ENCODE results near the gene SEMA7A.

SEMA7A gene

DNA sequence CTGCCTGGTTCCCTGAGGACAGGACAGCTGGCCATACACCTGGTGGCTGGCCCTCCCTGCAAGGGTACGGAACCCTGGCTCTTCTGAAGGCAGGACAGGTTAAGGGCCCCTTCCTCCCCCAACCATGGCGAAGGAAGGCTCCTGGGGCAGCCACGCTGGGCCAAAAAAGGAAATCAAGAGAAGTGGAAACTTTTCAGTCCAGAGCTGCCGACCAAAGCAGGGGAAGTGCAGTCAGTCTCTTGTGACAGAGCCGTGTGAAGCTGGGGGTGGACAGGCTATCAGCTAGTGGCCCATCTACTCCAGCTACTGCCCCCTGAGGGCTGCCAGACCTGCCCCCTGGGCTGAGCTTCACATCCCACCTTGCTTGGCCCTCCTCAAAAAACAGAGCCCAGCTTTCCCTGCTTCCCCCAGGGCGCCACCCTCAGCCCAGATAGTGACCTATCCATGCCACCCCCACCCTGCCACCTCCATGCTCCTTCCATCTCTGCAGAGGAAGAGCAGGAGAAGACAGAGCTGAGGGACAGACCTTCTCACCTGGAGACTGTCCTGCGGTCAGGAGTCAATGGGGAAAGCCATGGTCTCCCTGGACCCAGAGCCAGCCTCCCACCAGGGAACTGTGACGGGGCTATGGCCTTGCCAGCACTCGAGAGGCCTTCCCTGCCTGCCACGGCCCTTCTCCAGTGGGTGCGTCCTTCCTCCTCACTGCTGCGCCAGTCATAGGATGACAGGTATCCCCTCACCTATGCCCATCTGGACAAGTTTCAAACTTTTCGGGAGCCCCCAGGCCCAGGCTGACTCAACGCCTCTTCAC lies 4.6 kb downstream of the SEMA7A start:
- peak in 1 of 2 donors; percentile 20 for DNase-seq

DNA sequence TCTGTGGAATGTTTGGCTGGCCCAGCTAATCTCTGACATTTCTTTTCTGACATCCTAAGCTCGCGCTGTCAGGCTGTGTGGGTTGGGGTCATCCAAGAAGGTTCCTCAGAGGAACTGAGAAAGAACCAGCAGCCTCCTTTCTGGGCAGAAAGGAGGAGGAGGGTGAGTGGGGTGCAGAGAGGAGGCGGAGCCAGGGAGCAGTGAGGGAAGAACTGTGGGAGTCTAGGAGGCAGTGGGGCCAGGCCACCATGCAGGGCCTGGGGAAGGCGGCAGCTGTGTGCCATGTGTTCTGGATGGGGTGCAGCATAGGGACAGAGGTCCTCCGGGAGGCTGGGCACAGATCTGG lies 5.3 kb downstream of the SEMA7A start:
- no peak for DNase-seq

DNA sequence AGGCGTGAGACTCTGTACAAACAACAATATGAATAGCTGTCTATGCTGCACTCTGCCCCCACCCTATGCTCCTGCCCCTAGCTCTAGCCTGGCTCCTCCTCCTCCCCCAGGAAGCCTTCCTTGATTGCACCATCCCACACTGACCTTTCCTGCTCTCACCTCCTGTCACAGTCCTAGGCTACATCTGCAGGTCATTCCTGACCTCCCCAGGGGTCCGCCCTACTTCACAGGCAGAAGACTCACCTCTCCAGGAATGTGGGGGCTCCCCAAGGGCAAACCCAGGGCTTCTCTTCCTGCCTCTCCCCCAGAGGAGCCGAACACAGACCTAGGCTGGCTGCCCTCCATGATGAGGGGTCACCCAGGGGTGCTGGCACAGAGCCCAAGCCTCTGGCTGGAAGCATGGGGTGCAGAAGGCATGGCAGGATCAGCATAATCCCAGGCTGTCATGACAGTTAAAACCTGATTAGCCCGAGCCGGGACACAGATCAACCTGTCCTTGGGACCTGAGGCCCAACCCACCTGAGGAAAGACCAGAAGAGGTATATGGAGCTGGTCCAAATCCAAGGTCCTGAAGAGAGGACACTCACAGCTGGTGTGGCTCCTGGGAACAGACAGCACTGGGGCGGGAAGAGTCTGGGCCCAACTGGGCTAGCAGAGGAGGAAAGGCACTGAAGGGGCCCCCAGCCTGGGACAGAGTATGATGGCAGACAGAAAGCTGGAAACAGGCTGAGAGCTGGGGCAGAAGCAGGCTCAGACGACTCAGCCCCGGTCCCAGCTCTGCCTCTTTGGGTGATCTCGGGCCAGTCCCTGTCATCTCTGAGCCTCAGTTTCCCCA lies 5.9 kb downstream of the SEMA7A start:
- DNase-seq, result no peak

DNA sequence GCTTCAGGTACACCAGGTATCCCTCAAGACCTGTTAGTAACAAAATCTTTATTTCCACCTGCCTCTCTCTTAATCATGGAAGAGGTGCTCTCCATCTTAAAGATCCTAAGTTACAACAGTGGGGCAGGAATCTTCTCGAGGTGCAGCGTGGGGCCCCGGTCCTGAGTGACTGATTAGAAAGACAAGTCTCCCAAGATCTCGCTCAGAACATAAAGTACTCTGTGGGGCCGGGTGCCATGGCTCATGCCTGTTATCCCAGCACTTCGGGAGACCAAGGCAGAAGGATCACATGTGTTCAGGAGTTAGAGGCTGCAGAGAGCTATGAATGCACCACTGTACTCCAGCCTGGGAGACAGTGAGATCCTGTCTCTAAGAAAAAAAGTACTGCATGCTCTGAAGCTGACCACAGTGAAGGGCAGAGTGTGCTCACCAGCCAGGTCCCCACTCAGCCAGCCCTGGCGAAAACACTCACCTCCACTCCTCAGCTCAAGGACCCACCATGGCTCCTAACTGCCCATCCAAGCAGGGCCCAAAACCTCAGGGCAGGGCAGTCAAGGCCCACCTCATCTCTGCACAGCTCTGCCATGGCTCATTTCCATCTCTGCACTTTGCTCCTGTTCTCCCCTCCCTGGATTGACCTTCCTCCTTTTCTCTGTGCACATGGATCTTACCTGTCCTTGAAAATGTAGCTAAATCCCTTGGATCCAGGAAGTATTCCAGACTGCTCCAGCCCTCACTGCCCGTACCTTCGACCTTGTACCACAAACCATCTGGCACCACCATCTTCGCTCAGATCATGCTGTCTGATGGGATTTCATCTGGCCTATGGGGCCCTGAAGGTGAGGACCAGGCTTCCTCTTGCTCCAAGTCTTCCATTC lies 7.1 kb downstream of the SEMA7A start:
- no peak for DNase-seq

DNA sequence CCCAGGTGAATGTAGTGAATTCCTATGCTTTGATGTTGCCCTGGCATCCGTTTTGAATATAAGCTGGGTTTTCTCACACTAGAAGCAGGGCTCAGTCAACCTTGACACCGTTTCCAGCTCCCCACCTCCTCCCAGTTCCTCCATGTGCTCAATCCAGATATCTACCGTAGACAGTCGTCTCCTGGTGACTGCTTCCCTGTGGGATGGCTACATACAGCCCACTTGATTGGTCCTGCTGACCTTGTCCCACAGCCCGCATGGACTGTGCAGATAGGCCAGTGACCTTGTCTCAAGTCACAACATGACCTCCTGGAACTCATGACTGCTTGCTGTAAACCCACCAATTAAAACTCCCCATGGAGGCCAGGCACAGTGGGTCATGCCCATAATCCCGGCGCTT lies 8.1 kb downstream of the SEMA7A start:
- no peak for DNase-seq

DNA sequence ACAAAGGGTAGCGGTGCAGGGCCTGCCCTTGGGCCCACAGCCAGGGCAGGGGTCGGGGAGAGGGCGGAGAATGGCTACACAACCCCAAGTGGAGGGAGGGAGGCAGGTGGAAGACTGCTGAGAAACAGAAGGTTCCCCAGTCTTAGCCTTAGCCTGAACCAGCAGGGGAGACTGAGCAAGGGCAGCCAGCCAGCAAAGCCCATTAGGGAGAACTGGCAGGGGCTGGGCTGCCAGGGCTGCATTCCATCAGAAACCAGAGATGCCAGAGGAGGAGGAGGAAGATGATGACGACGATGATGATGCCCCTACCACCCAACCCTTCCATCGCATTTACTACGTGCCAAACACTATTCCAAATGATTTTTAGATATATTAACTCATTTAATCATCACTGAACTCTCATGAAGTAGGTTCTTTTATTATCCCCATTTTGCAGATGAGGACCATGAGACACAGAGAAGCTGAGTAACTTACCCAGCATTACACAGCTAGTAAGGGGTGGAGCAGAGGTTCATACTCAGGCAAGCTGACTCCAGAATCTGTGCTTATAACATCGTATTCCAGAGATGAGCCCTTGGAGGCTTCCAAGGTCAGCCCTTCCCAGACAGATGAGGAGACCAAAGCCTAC lies 8.7 kb downstream of the SEMA7A start:
- DNase-seq, result no peak

DNA sequence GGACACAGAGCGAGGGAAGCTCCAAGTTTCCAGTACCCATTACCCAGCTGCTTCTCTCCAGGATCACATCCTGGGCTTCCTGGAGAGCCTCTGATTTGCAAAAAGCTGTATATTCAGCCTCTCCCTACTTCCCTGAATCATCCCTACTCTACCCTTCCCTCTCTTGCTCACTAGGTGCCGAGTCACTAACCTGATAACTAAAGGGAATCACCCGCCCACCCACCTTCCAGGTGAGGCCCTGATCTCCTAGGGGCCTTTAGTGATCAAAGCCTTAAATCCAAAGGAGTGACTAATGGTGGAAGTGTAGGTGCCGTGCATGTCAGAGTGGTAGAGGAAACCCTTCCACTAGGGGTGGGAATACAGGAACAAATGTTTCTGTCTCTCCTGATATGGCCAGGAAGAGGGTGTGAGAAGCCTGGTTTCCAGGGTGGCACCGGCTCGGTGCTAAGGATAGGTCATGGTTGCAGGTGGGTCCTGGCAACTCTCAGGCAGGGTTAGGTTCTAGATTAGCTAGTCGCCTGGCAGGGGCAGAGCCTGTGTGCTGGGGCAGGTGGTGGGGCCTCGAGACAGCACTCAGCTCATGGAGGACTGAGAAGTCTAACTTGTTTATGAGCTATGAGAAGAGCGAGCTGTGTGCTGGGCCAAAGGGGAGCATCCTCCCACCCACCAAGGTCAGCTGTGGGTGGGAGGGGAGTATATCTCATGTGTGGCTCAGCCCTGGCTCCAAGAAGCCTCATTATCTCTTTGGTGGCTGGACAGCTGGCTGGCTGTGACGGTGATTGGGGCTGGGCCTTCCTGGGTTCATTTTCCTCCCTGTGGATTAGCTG lies 10.1 kb downstream of the SEMA7A start:
- DNase-seq, result no peak

DNA sequence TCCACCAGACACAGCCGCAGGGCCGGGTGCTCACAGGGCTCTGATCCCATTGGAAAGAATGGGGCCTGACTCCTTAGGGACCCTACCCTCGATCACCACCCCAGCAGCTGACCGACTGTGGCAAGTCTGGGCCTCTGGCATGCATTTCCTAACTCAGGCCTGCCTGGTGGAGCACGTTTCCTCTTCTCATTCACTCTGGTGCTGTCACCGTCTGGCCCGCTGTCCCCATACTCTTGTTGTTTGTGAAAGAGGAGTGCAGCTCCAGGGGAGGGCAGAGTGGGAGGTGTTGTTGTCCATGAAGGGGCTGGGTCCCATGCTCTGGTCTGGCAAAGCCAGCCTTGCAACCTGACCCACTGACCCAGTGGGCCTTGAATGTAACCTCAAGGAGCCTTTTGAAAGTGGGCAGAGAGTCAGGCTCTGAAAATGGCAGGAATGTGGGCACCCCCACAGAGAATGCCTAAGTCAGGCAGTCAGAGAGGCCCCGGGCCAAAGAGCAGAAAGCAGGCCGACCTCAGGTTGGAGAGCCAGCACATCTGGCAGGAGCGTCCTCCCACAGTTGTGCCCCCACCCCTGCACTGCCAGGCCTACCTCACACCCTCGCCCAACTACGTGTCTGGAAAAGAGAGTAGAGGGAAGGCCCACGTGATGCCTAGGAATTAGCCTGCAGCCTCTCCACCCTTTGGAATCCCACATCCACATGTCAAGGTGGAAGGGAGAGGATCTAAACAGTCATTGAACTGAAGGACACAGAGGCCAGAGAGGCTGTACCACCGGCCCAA lies 10.9 kb downstream of the SEMA7A start:
- DNase-seq, result no peak

DNA sequence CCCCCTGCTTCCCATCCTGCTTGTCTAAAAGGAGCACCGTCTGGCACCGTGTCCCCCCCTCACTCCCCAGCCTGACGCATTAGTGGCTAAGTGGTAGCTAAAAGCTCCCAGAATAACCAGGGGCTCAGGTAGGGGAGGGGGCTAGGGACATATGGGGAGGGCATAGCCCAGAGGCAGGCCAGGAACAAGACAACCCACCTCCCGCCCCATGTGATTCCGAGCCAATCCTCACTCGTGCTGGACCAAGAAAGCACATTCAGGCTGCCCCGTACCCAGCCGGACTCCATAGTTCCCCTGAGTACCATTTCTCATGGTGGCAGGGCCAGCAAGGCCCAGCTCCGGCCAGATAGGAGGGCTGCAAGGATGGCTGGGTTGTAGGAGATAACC lies 11.5 kb downstream of the SEMA7A start:
- no peak for DNase-seq

DNA sequence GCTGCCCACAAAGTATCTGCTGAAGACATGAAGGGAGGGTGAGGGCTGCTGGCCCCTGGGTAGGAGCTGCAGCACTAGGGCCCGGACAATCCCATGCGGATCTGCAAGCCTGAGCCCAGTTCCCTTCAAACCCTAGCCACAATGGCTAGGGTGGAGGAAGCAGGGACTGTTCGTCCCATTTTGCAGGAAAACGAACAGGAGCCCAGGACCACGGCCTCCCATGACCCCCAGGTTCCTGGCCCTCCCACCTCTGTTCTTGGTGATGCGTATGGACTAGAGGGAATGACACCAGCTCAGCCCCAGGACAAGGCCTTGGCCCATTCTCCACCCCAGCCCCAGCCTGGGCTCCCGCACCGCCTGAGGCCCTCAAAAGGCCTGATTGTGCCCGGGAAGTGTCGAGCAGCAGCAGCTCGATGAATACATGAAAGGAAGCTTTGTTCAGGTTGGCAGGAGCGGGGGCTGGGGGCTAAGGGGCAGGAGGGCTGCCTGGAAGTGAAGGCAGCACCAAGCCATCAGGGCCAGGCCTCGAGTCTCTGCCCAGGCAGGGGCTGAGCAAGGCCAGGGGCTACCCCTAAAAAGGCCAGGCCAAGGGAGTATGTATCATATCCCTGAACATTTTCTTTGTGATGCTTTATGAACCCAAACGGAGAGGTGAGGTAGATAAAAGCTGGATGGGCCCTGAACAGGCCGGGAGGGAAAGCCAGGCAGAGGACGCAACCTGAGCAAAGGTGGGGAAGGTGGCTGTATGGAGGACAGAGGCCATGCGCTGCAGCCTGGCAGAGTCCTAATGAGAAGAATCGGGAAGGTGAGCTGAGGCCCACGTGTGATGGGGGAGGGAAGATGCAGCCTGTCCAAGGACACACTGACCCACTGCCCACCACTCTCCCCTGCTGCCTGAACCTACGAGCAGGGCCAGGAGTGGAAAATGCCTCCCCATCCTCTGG lies 12.2 kb downstream of the SEMA7A start:
- no peak for DNase-seq

DNA sequence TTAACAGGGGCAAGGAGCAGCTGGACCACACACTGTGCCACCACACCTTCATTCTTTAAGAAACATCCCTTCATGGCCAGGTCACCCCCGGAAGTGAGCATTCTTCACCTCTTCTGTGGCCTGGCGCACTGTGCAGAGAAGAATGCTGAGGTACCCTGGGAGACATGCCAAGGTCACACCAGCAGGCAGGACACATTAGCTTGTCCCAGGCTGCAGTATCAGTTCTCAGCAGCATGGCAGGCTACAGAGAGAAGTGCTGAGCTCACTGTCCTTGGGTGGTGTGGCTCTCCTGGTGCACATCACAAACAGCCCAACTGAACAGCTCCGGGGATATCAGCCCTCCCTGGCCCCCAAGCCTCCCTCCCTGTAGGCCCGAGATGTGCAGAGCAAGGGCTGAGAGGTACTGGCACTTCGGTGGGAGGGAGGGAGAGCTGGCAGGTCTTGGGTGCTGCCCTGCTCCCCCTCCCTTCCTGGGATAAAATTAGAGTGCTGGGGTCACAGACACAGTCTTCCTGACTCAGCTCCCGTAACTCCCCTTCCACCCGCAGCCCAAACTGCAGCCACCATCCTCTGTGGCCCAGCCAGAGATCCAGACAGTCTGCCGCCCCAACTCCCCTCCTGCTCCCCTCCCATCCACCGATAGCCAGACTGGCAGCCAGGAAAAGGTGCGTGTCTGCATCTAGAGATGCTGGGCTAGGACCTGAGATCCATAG lies 13.4 kb downstream of the SEMA7A start:
- DNase-seq, result no peak

DNA sequence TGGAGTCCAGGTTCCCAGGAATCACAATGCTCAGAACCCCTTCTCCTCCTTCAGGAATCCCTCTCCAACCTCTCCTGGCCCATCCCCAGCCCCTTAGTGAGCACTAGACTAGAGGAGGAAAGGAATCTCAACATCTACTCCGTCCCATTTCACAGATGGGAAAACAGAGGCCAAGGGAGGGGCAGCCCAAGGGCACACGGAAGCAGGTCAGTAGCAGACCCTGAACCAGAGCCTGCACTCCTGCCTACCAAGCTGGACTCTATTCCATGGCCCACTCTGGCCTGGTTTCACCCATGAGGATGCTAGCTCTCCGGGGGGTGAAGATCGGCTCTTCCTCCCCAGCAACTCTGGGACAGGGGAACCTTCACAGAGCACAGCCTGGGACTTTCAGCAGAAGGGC lies 14.3 kb downstream of the SEMA7A start:
- DNase-seq, result no peak

DNA sequence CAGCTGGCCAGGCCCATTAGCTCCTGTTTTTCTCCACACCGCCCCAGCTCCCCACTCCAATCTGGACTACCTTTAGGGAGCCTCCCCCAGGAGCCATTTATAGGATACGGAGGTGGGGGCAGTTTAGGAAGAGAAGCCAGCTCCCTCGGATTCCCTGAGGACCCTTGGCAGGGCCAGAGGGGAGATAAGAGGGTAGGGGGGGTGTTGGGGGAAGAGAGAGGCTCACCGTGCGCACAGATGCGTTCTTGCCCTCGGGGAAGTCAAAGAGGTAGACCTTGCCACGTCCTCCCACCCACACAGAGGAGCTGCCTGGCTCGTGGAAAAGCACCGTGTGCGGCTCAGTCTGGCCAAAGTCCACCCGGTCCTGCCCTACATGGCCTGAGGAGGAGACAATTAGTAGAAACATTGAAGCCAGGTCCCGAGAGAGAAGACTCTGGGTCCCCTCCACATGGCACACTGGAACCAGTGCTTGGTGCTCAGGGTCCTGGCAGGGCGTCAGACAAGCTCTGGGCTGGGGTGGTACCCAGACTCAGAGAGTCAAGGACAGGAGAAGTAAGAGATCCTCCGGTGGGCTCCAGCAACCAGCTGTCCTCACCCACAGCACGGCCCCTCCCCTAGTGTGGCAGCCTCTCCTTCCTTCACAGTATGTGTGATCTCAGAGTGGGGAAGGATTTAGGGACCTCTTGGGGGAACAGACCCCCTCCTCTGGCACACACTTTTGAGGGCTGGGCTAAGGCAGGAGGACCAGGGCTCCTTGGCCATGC lies 15.0 kb downstream of the SEMA7A start:
- DNase-seq, result no peak

DNA sequence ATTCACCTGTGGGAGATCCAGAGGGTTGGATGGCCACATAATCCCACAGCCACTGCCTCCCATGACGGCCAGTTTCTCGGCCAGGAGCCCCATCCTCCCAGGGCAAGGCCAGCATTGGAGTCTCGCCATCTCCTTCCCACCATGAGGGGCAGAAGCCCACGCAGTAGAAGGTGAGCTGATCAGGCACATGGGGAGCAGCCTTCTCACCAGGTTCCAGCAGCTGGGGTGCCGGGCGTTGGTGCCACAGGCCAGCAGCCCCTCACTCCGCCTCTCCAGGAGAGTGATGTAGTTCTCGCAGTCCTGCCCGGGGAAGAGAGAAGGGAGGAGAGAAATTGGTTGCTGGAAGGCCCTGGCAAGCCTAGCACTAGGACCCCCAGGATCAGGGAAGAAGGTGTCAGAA lies 16.1 kb downstream of the SEMA7A start:
- no peak for DNase-seq

DNA sequence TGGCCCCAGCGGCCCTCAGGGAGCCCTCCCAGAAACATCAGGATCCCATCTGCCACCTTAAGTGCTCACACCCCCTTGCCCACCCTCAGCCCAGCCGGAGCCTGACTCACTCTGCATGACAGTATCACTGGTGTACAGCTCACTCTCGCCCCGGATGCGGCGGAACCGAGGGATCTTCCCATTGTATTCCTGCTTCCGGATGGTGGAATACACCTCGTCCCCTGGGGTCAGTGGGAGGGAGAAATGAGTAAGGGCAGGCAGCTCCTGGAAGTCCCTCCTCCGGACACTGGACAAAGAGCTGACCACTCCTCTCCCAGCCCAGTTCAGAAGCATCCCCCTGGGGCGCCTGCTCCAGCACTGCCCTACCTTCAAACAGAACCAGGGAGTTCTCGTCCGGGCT lies 16.5 kb downstream of the SEMA7A start:
- no peak for DNase-seq

DNA sequence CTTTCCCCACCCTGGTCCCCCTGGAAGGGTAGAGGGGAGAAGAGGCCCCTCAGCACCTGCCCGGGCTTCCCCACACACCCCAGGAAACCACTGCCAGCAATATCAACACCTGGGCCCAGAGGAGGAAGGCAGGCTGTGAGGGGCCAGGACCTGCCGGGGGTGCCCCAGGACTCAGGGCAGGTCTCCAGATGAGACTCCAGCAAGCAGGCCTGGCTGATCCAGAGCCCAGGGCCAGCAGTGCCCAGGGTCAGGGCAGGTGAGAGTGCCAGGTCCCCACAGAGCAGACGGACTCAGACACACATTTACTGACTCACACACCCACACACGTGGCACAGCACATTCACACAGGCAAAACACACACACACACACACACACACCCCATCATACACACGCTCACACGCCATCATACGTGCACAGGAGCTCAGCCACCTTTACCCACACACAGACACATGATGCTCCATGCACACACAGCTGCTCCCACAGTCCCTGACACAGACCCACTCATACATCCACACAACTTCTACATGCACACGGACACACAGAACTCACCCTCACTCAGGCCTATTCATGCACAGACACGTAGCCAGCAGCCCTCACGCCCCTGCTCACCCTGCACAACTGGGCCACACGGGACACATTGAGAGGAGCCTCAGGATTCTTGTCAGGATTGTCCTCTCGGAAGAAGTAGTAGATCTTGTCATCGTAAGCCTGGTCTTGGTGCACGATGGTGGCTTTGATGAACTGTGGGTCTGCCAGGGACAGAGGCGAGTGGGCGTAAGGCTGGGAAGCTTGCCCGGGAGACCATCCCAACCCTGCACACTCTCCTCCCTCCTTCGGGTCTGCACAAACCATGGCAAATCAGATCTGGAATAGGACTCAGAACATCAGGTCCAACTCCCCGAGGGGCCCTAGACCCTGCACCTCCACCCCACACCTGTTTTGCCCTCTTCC lies 17.5 kb downstream of the SEMA7A start:
- DNase-seq, result no peak

DNA sequence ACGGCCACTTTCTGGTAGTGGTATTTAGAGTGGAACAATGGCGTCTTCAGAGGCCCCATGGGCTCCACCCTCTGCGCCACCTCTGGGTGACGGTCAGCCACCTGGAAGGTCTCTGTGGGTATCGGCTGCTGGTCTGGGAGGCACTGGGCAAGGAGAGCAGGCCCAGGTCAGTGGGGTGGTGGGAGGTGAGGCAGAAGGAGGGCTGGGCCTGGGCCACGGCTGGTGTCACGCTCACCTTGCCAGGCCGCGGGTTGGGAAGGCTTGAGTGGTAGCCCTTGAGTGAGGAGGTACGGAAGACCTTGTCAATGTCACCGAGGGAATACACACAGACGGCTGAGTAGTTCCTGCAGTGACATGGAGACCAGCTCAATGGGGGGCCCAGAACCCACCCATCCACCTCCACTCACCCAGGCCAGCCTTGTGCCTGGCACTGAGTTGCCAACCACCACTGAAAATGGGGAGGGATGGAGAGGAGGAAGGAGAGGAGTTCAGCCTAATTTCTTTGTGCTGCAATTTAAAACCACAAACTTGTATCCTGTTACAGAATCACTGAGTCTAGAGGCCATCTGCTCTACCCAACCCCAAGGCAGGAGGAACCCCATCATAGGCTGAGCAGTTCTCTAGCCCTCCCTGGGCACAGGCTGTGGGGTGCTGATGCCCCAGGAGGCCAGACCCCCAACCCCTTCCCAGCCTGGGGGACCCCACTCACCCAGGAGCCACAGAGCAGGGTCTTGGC lies 19.0 kb downstream of the SEMA7A start:
- no peak for DNase-seq
